IPS DF 19.7 (cell line): ENCODE results near the gene SPOCK3.
"Not testable (repeated sequence)": the region's sequence is repeated elsewhere in the genome, so short reads cannot be mapped to it uniquely, and the experiment has no call there.

Experiments used
- DNase-seq: peaks from one replicate; pipeline ENCODE4 v3.0.0-alpha.2; 2013; ENCODE audit warnings: low read depth, low spot score

Gene SPOCK3

GRCh38 chr4:167035390-167035789, 198.9 kb downstream of the SPOCK3 start:
- no peak for DNase-seq

- no peak for DNase-seq
Observed at GRCh38 chr4:167034983-167035382, 199.3 kb downstream of the SPOCK3 start.

GRCh38 chr4:167032871-167033270, 201.4 kb downstream of the SPOCK3 start:
- DNase-seq: no peak

DNA sequence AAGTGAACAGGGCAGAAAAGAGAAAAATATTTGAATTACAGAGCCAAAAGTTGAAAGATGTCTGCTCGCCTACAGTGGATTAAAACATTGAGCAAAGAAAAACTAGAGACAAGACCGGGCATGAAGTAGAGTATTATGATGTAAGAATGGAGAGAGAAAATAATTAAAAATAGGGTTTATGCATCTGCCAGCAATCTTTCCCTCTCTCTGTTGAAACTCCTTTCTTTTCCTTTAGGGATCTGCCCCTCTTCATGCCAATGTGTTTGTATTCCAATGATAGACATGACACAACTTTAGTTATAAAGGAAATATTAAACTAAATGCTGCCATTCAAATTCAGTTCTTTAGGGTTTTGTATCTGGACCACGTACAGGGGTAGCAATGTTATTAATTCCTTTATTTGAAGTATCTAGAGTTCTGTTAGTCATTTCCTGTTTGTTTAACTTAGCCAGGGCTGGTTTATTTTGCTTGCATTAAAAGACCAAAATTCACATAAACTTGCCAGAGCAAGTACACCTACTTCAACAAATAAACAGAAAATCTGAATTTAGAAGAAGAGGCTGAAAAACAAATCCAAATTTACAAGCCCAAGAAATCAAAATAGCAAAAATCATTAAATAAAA, 202.6 kb downstream of the SPOCK3 start:
- DNase-seq: no peak

DNA sequence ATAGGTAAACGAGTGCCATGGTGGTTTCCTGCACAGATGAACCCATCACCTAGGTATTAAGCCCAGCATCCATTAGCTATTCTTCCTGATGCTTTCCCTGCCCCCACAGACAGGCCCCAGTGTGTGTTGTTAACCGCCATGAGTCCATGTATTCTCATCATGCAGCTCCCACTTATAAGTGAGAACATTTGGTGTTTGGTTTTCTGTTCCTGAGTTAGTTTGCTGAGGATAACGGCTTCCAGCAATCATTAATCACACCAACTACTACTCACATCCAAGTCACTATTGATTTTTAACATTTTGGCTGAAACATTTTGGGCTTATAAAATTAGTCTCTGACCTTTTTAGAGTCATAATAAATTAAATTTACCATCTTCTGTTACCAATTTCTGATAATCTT, 205.3 kb downstream of the SPOCK3 start:
- no peak for DNase-seq

GRCh38 chr4:167025670-167026069, 208.6 kb downstream of the SPOCK3 start:
- no peak for DNase-seq

- DNase-seq: no peak
Observed at GRCh38 chr4:167023364-167023925, 210.8 kb downstream of the SPOCK3 start.

GRCh38 chr4:167021545-167022155, 212.6 kb downstream of the SPOCK3 start:
- peak; percentile 9 for DNase-seq

GRCh38 chr4:167020410-167020809, 213.9 kb downstream of the SPOCK3 start:
- peak; percentile 15 for DNase-seq

DNA sequence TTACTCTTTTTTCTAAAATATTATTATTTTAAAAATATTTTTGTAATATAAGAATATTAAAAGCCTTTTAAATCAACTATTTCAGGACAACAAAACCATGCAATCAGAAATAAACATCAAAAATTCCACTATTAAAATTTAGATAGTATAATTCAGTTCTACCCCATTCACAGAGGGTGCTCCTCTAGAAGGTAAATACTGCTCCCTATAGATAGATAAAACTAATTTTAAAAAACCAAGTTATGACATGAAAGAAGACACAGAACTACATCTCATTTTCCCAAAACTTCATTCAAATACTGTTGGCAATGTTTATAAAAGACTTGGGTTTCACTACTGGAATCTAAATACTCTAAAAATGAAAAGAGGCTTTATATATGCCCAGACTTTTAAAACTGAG, 219.3 kb downstream of the SPOCK3 start:
- DNase-seq: no peak

GRCh38 chr4:167003326-167003725, 231.0 kb downstream of the SPOCK3 start:
- no peak for DNase-seq

DNA sequence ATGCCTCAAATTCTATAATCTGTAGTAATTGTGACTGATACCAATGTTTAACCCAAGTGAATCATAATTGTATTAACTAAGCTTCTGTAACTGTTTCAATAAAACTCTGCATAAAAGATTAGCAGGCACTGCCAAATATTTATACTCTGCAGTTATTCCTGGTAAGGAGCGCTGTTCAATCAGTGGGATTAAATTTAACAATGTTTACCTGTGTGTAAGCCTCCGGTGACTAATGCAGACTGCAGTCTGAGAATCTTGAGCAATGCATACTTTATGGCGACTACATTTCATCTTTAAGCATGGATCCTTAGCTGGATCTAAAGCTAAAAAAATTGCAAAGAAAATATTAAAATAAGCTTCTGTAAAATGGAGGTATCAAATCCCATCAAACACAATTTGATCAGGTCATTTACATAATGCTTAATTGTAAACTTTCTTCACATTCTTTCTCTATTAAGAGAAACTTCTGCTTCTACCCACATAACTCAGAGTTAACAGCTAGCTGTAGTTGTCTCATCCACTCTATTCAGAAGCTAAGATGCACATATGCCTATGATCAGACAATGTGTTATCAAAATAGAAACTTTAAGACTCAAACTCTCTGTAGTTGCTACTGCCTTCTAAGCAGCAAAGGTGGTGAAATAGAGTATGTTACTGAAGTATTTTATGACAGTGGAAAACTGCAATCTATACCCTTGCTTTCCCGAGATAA, 234.0 kb downstream of the SPOCK3 start:
- DNase-seq: no peak

GRCh38 chr4:166996216-166996615, 238.1 kb downstream of the SPOCK3 start:
- no peak for DNase-seq

GRCh38 chr4:166994686-166995085, 239.6 kb downstream of the SPOCK3 start:
- no peak for DNase-seq

DNA sequence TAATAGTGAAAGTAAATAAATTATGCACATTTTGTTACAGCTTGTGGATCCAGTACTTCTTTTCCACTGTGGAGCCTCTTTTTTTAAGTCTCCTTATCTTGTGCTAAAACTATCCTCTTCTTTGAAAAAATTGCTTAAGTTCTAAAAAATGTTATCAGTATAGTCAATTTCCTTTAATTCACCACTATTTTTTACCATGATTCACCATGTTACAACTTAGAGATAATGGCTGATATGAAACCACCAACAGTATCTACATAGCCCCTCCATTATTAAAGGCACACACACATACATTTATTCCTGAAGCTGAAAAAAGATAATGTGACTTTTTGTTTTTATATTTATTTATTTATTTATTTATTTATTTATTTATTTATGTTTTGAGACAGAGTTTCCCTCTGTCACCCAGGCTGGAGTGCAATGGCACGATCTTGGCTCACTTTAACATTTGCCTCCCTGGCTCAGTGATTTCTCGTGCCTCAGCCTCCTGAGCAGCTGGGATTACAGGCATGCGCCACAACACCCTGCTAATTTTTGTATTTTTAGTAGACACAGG, 243.2 kb downstream of the SPOCK3 start:
- no peak for DNase-seq

DNA sequence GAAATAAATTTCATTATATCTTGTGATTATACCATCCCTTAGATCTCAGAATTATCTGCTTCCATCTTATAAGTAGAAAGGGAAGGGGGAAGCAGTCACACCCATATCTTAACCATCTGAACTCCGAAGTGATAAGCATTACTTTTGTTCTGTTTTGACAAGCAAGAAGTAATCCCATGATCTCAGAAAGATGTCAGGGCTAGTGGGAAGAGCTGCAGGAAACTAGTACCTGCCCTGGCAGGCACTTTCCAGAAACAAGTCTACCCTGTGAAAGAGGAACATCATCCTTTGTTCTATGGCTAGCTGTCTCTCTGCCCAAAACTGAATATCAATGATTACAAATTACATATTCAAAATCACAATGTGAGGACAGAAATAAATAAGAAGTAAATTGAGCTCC, 244.4 kb downstream of the SPOCK3 start:
- no peak for DNase-seq

DNA sequence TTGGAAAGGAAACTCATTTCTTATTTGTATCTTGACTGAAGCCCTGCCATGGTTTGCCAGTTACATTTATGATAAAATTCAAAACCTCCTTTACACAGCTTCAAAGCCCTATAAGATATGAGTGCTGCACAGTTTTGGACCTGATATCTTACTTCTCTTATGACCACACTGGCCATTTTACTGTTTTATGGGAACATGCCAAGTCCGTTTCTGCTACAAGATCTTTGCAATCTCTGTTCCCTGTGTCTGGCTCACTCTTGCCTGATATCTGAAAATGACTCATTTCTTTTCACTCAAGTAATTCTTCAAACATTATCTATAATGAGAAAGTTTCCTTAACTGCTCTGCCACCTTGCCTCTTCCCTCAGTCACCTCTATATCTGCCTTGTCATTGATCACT, 247.3 kb downstream of the SPOCK3 start:
- DNase-seq: no peak

- DNase-seq: no peak
Observed at GRCh38 chr4:166981847-166982246, 252.4 kb downstream of the SPOCK3 start.

GRCh38 chr4:166980419-166980818, 253.9 kb downstream of the SPOCK3 start:
- DNase-seq: no peak

DNA sequence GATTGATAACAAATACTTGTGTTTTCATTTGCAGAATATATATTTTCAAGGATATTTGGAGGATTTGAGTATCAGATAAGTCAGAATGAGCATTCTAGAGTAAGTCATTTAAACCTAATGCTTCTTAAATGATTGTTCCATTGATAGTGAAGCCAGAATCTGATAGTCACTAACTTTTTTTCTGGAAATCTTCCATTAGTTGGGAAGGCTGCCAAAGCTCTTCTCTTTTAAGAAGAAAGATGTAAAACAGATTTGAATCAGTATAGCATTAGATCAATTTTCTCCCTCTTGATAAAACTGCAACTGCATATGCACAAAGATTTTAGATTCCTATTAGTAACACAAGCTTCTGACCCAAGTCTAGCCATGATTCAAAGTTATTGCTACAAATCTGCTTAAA, 256.7 kb downstream of the SPOCK3 start:
- no peak for DNase-seq

DNA sequence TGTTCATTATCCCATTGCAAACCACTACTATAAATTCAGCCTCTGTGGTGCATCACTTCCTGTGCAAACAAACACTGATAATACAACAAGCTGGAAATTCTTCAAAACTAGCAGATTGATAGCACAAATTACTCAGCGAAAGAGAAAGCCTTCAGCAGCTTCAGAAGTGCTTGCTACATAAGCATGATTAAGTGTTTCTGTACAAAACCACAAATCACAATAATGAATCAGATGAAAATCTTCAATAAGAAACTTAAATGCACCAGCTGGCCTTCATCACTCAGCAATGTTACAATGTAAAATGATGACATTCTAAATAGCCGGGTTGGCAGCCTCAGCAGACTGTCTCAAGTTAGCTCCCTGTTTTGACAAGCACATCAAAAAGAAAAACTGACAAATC, 262.2 kb downstream of the SPOCK3 start:
- DNase-seq: no peak

- not testable (repeated sequence) for DNase-seq
Observed at GRCh38 chr4:166968219-166968618, 266.1 kb downstream of the SPOCK3 start.
